ENCODE measurements around the gene TAS2R1.
"Not testable (repeated sequence)": the region's sequence is repeated elsewhere in the genome, so short reads cannot be mapped to it uniquely, and the experiment has no call there.

Gene TAS2R1

GRCh38 chr5:9608093-9608492 is 22.1 kb downstream of the TAS2R1 start:
- TF ChIP-seq, protein P1, sequence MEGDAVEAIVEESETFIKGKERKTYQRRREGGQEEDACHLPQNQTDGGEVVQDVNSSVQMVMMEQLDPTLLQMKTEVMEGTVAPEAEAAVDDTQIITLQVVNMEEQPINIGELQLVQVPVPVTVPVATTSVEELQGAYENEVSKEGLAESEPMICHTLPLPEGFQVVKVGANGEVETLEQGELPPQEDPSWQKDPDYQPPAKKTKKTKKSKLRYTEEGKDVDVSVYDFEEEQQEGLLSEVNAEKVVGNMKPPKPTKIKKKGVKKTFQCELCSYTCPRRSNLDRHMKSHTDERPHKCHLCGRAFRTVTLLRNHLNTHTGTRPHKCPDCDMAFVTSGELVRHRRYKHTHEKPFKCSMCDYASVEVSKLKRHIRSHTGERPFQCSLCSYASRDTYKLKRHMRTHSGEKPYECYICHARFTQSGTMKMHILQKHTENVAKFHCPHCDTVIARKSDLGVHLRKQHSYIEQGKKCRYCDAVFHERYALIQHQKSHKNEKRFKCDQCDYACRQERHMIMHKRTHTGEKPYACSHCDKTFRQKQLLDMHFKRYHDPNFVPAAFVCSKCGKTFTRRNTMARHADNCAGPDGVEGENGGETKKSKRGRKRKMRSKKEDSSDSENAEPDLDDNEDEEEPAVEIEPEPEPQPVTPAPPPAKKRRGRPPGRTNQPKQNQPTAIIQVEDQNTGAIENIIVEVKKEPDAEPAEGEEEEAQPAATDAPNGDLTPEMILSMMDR (conservative IDR thresholded peaks at IDR 0.05; ENCODE audit: control insufficient read depth, insufficient read depth, low read depth, low read length), result no peak
- no peak overlapping the region for H3K4me3 ChIP-seq (ENCODE audit: control insufficient read depth, low read depth, low read length)
- DNase-seq (ENCODE audit: low read depth), result no peak

DNA sequence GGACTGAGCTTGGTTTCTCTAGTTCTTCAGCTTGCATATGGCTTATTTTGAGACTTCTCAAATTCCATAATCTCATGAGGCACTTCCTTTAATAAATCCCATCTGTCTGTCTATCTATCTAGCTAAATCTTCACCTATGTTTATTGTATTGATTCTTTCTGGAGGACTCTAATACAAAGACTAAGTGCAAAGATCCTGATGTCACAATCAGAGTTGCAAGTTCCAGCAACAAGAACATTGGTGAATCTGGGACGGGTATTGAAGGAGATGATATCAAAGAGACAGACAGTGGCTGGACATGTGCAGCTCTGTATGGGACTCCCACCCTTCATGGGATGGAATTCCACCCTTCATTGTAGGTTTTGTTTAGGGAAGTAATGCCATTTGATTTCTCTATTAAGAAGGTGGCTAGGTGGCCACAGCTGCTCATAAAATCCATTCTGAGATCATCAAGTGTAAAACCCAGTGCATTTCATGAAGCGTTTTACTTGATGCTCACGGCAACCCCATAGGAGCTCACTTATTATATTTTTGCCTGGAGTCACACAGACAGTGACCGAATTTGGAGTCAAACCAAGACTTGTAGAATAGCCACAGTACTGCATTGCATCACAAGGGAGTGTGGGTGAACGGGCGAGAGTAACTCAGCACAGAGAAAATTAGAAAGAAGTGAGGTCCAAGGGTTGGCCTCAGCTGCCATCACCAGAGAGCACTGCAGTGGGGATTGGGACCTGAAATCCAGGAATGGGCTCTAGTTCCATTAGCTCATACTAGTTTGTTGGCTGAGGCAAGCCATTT is 24.9 kb downstream of the TAS2R1 start:
- H3K4me3 ChIP-seq (ENCODE audit: control insufficient read depth, low read depth, low read length), result no peak overlapping the region
- TF ChIP-seq, protein P1 (conservative IDR thresholded peaks at IDR 0.05; ENCODE audit: control insufficient read depth, insufficient read depth, low read depth, low read length), result no peak
- no peak for DNase-seq (ENCODE audit: low read depth)

DNA sequence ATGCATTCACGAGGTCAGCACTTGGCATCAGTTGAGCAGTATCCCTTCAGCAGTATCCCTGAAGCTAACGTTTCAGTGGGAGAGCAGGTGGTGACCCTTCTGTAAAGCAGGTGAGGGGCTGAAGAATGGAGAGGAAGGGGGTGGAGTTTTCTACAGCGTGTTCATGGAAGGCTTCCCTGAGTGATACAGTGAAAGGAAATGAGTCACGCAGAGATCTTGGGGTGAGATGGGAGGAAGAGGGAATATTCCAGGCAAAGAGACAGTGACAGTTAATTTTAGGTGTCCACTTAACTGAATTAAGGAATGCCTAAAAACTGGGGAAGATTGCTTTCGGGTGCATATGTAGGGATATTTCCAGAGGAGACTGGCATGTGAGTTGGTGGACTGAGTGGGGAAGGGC is 25.7 kb downstream of the TAS2R1 start:
- no peak for DNase-seq (ENCODE audit: low read depth)
- TF ChIP-seq, protein P1 (conservative IDR thresholded peaks at IDR 0.05; ENCODE audit: control insufficient read depth, insufficient read depth, low read depth, low read length), result no peak
- no peak overlapping the region for H3K4me3 ChIP-seq (ENCODE audit: control insufficient read depth, low read depth, low read length)

DNA sequence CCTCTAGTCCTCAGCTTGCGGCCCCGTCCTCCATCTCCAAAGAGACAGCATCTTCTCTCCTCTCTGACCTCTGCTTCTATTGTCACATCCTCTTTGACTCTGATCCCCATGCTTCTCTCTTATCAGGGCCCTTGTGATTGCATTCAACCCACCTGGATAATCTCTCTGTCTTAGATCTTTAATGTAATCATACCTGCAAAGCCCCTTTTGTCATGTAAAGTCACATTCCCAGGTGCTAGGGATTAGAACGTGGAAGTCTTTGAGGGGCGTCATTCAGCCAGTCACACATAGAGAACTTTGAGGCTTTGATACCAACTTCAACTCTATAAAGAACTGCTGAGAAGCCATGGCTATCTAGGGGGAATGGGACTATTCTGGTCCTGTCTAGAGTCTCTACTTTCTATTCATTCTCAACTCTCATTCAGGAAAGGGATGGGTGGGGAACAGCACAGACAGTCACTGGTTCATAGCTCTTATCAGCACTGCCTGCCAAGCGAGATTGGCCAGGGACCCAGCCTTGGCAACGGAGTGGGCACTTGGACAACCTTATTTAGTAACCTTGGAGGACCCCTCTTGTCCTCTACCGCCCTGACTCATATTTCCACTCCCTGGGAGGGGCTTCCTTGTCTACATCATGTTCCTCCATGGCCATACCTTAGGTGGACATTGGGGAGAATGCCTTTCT is 29.0 kb downstream of the TAS2R1 start:
- DNase-seq (ENCODE audit: low read depth), result no peak

GRCh38 chr5:9599391-9599790 is 30.8 kb downstream of the TAS2R1 start:
- H3K4me3 ChIP-seq (ENCODE audit: control insufficient read depth, low read depth, low read length), result no peak overlapping the region
- TF ChIP-seq, protein P1 (conservative IDR thresholded peaks at IDR 0.05; ENCODE audit: control insufficient read depth, insufficient read depth, low read depth, low read length), result no peak
- no peak for DNase-seq (ENCODE audit: low read depth)

More for the DNA sequence above, 29.0 kb downstream of the TAS2R1 start:
- no peak overlapping the region for H3K4me3 ChIP-seq (ENCODE audit: control insufficient read depth, low read depth, low read length)
- TF ChIP-seq, protein P1 (conservative IDR thresholded peaks at IDR 0.05; ENCODE audit: control insufficient read depth, insufficient read depth, low read depth, low read length), result no peak

DNA sequence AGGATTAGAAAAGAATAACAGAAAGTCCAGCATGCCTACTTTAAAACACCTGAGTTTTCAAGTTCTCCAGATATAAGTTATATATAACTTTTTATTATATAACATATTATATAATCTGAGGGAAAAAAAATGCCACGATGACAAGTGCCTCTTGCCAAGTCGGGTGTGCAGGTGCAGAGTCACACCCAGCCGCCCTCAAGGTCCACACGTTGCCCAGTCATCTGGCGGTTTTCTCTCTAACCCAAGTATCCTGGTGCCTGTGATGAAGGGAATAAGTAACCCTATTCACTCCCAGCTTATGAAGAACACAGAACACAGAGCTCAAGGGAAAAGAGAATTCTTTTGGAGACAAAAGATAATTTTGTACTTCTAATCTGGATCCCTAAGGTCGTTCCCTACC is 31.8 kb downstream of the TAS2R1 start:
- H3K4me3 ChIP-seq (ENCODE audit: control insufficient read depth, low read depth, low read length); DNase-seq (ENCODE audit: low read depth): not testable (repeated sequence)

DNA sequence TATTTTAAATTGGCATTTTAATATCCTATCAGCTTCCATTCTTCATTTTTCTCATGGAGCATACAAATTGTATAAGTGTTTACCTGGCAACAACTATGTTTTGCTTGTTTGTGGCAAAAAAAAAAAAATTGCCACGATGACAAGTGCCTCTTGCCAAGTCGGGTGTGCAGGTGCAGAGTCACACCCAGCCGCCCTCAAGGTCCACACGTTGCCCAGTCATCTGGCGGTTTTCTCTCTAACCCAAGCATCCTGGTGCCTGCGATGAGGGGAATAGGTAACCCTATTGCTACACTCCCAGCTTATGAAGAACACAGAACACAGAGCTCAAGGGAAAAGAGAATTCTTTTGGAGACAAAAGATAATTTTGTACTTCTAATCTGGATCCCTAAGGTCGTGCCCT is 32.8 kb downstream of the TAS2R1 start:
- H3K4me3 ChIP-seq (ENCODE audit: control insufficient read depth, low read depth, low read length); DNase-seq (ENCODE audit: low read depth): not testable (repeated sequence)

Data from fibroblast of mammary gland (primary cell).